A673 (cell line): ENCODE data around the gene ROBO3.

Experiments used
- EZH2 ChIP-seq: fragments of 200-600 bp; sonication (generic); IDR thresholded peaks from 2 replicates; pipeline ENCODE4 v1.6.1; 2017; ENCODE audit warnings: borderline replicate concordance, low read depth, mild to moderate bottlenecking, mixed read lengths, antibody characterized with exemption, low read length; ENCODE audit not compliant: poor library complexity, severe bottlenecking
- TF ChIP-seq, protein P1 (sequence below): fragments of 300-800, 200-600 bp; sonication (generic); conservative IDR thresholded peaks from 2 replicates; pipeline ENCODE4 v1.5.1; 2017; ENCODE audit warnings: low read depth, mild to moderate bottlenecking, antibody characterized with exemption, low read length, moderate library complexity, mixed read lengths

DNA sequence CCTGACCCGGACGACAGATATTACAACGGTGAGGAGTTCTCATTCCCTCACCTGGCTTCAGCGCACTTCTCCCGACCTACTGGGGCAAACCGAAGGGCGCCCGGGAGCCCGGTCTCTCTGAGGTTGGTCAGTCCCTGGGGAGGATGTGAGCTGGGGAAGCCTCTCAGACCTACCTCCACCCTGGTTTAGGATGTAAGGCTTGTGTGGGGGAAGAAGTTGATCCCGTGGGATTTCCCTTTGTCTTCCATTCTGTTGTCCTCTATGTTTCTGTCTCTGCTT is 12.3 kb downstream of the ROBO3 start:
- TF ChIP-seq, protein P1, sequence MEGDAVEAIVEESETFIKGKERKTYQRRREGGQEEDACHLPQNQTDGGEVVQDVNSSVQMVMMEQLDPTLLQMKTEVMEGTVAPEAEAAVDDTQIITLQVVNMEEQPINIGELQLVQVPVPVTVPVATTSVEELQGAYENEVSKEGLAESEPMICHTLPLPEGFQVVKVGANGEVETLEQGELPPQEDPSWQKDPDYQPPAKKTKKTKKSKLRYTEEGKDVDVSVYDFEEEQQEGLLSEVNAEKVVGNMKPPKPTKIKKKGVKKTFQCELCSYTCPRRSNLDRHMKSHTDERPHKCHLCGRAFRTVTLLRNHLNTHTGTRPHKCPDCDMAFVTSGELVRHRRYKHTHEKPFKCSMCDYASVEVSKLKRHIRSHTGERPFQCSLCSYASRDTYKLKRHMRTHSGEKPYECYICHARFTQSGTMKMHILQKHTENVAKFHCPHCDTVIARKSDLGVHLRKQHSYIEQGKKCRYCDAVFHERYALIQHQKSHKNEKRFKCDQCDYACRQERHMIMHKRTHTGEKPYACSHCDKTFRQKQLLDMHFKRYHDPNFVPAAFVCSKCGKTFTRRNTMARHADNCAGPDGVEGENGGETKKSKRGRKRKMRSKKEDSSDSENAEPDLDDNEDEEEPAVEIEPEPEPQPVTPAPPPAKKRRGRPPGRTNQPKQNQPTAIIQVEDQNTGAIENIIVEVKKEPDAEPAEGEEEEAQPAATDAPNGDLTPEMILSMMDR: no peak
- no peak for TF ChIP-seq EZH2
